NOMO-1 treated with DMSO at 0.1 percent for 48 hours (cell line): Measurements from ENCODE around the gene PLG.
"Not testable (repeated sequence)": the region's sequence is repeated elsewhere in the genome, so short reads cannot be mapped to it uniquely, and the experiment has no call there.

Experiments
- DNase-seq: peaks from one replicate; lab custom pipeline; 2025; ENCODE audit not compliant: unreplicated experiment; lab: John Stamatoyannopoulos, UW

The PLG gene

GRCh38 chr6:160697826-160698225 lies 4.2 kb upstream of the PLG start:
- DNase-seq = no peak

- not testable (repeated sequence) for DNase-seq
These were observed 2.6 kb downstream of the PLG start for GRCh38 chr6:160704688-160705087.

- not testable (repeated sequence) for DNase-seq
These were observed 6.9 kb downstream of the PLG start for GRCh38 chr6:160708993-160709392.

GRCh38 chr6:160714731-160715316 lies 12.8 kb downstream of the PLG start:
- DNase-seq = no peak

GRCh38 chr6:160730911-160731310 lies 28.9 kb downstream of the PLG start:
- no peak for DNase-seq

- DNase-seq = peak; percentile 41
These were observed 31.1 kb downstream of the PLG start for GRCh38 chr6:160733050-160733646.

- DNase-seq = no peak
These were observed 32.6 kb downstream of the PLG start for GRCh38 chr6:160734627-160735026.

- DNase-seq = no peak
These were observed 33.5 kb downstream of the PLG start for GRCh38 chr6:160735523-160735922.

GRCh38 chr6:160737934-160738333 lies 35.9 kb downstream of the PLG start:
- no peak for DNase-seq

- DNase-seq = no peak
These were observed 37.9 kb downstream of the PLG start for GRCh38 chr6:160739955-160740354.

GRCh38 chr6:160741012-160741411 lies 39.0 kb downstream of the PLG start:
- not testable (repeated sequence) for DNase-seq

GRCh38 chr6:160742090-160742489 lies 40.0 kb downstream of the PLG start:
- DNase-seq = no peak

GRCh38 chr6:160750276-160750689 lies 48.2 kb downstream of the PLG start:
- DNase-seq = no peak

GRCh38 chr6:160753211-160753610 lies 51.2 kb downstream of the PLG start:
- not testable (repeated sequence) for DNase-seq

- DNase-seq = no peak
These were observed 53.1 kb downstream of the PLG start for GRCh38 chr6:160755165-160755564.

GRCh38 chr6:160756021-160756420 lies 54.0 kb downstream of the PLG start:
- DNase-seq = no peak

GRCh38 chr6:160756871-160757270 lies 54.8 kb downstream of the PLG start:
- no peak for DNase-seq

GRCh38 chr6:160764847-160765246 lies 62.8 kb downstream of the PLG start:
- DNase-seq = no peak

GRCh38 chr6:160765412-160765811 lies 63.4 kb downstream of the PLG start:
- no peak for DNase-seq

GRCh38 chr6:160766657-160766988 lies 64.6 kb downstream of the PLG start:
- no peak for DNase-seq

GRCh38 chr6:160766989-160767646 lies 65.1 kb downstream of the PLG start:
- DNase-seq = peak; percentile 22

GRCh38 chr6:160767647-160768019 lies 65.6 kb downstream of the PLG start:
- no peak for DNase-seq

- DNase-seq = no peak
These were observed 66.1 kb downstream of the PLG start for GRCh38 chr6:160768101-160768500.
